Ishikawa (cell line): ENCODE measurements around the gene NHLRC4.

Experiments
- CEBPB ChIP-seq: IDR thresholded peaks from 2 replicates; pipeline ENCODE4 v1.6.1; 2012
- CREB1 ChIP-seq: IDR thresholded peaks from 2 replicates; pipeline ENCODE4 v1.6.1; 2012; ENCODE audit warnings: low read depth
- EGR1 ChIP-seq: IDR thresholded peaks from 2 replicates; pipeline ENCODE4 v1.6.1; 2012
- EP300 ChIP-seq: IDR thresholded peaks from 2 replicates; pipeline ENCODE4 v1.6.1; 2012; ENCODE audit warnings: borderline replicate concordance
- FOXM1 ChIP-seq: IDR thresholded peaks from 2 replicates; pipeline ENCODE4 v1.6.1; 2012; ENCODE audit warnings: low read depth, borderline replicate concordance
- NFIC ChIP-seq: IDR thresholded peaks from 2 replicates; pipeline ENCODE4 v1.6.1; 2012
- RAD21 ChIP-seq: IDR thresholded peaks from 2 replicates; pipeline ENCODE4 v1.6.1; 2012; ENCODE audit warnings: low read depth
- TAF1 ChIP-seq: IDR thresholded peaks from 2 replicates; pipeline ENCODE4 v1.6.1; 2012; ENCODE audit warnings: low read depth, mild to moderate bottlenecking
- TCF12 ChIP-seq: IDR thresholded peaks from 2 replicates; pipeline ENCODE4 v1.6.1; 2012; ENCODE audit warnings: low read depth
- TEAD4 ChIP-seq: IDR thresholded peaks from 2 replicates; pipeline ENCODE4 v1.6.1; 2012
- USF1 ChIP-seq: IDR thresholded peaks from 2 replicates; pipeline ENCODE4 v1.6.1; 2012
- YY1 ChIP-seq: IDR thresholded peaks from 2 replicates; pipeline ENCODE4 v1.6.1; 2012; ENCODE audit warnings: low read depth
- ZBTB7A ChIP-seq: IDR thresholded peaks from 2 replicates; pipeline ENCODE4 v1.6.1; 2012; ENCODE audit warnings: low read depth
- TF ChIP-seq, protein P1 (sequence below): IDR thresholded peaks from 2 replicates; pipeline ENCODE4 v1.6.1; 2012; ENCODE audit warnings: low read depth, mild to moderate bottlenecking
- TF ChIP-seq, protein P2 (sequence below): IDR thresholded peaks from 2 replicates; pipeline ENCODE4 v1.6.1; 2012

NHLRC4 gene

GRCh38 chr16:559411-560203, 7.2 kb upstream of the NHLRC4 start:
- no peak for TF ChIP-seq TCF12

GRCh38 chr16:560204-560700, 6.6 kb upstream of the NHLRC4 start, which contains the start of gene PRR35:
TSS of gene PRR35 (plus strand) at chr16:560394. CDS start at chr16:563295, 2,901 bp downstream.
- no peak for TF ChIP-seq YY1
- no peak for TF ChIP-seq CREB1
- TF ChIP-seq ZBTB7A, result no peak
- no peak for TF ChIP-seq FOXM1
- no peak for TF ChIP-seq EP300
- TF ChIP-seq, protein P1, sequence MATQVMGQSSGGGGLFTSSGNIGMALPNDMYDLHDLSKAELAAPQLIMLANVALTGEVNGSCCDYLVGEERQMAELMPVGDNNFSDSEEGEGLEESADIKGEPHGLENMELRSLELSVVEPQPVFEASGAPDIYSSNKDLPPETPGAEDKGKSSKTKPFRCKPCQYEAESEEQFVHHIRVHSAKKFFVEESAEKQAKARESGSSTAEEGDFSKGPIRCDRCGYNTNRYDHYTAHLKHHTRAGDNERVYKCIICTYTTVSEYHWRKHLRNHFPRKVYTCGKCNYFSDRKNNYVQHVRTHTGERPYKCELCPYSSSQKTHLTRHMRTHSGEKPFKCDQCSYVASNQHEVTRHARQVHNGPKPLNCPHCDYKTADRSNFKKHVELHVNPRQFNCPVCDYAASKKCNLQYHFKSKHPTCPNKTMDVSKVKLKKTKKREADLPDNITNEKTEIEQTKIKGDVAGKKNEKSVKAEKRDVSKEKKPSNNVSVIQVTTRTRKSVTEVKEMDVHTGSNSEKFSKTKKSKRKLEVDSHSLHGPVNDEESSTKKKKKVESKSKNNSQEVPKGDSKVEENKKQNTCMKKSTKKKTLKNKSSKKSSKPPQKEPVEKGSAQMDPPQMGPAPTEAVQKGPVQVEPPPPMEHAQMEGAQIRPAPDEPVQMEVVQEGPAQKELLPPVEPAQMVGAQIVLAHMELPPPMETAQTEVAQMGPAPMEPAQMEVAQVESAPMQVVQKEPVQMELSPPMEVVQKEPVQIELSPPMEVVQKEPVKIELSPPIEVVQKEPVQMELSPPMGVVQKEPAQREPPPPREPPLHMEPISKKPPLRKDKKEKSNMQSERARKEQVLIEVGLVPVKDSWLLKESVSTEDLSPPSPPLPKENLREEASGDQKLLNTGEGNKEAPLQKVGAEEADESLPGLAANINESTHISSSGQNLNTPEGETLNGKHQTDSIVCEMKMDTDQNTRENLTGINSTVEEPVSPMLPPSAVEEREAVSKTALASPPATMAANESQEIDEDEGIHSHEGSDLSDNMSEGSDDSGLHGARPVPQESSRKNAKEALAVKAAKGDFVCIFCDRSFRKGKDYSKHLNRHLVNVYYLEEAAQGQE, result no peak
- TF ChIP-seq TCF12, result no peak
- TF ChIP-seq, protein P2, sequence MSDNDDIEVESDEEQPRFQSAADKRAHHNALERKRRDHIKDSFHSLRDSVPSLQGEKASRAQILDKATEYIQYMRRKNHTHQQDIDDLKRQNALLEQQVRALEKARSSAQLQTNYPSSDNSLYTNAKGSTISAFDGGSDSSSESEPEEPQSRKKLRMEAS, result no peak
- no peak for TF ChIP-seq TAF1
- no peak for TF ChIP-seq NFIC
- TF ChIP-seq RAD21, result no peak
- no peak for TF ChIP-seq USF1
- TF ChIP-seq TEAD4, result no peak
- TF ChIP-seq CEBPB, result no peak
- TF ChIP-seq EGR1, result no peak

- TF ChIP-seq EP300, result no peak
- TF ChIP-seq USF1, result no peak
- no peak for TF ChIP-seq TAF1
- TF ChIP-seq RAD21, result no peak
- TF ChIP-seq ZBTB7A, result no peak
- no peak for TF ChIP-seq NFIC
- no peak for TF ChIP-seq CEBPB
- TF ChIP-seq, protein P2, result no peak
- no peak for TF ChIP-seq CREB1
- TF ChIP-seq YY1, result no peak
- no peak for TF ChIP-seq EGR1
Measured at GRCh38 chr16:560701-561412, 5.9 kb upstream of the NHLRC4 start.

GRCh38 chr16:561413-561794, 5.4 kb upstream of the NHLRC4 start:
- TF ChIP-seq ZBTB7A, result no peak
- no peak for TF ChIP-seq TAF1
- no peak for TF ChIP-seq TCF12
- no peak for TF ChIP-seq YY1
- no peak for TF ChIP-seq CREB1
- TF ChIP-seq, protein P1, result no peak
- no peak for TF ChIP-seq CEBPB
- TF ChIP-seq FOXM1, result no peak
- TF ChIP-seq EP300, result no peak
- no peak for TF ChIP-seq USF1
